Smooth muscle cell (in vitro differentiated cells): ENCODE results near the gene SLC16A5. TPM values are rescaled to one million over a fixed set of nuclear protein-coding genes. Genes with fewer than 3 reads are reported as not detected.
"Not testable (repeated sequence)": the region's sequence is repeated elsewhere in the genome, so short reads cannot be mapped to it uniquely, and the experiment has no call there.

Experiments
- DNase-seq: peaks from one replicate; lab custom pipeline; 2025; ENCODE audit not compliant: unreplicated experiment; lab: John Stamatoyannopoulos, UW
- H2AFZ ChIP-seq: fragments of 200-600 bp; sonication (generic); 2 replicates; pipeline ENCODE4 v1.6.0; 2016; ENCODE audit warnings: antibody characterized with exemption, low read depth, mild to moderate bottlenecking
- H3F3A ChIP-seq: fragments of 200-600 bp; sonication (generic); 2 replicates; pipeline ENCODE4 v1.6.0; 2017; ENCODE audit warnings: antibody characterized with exemption, low read depth
- H3K27ac ChIP-seq: fragments of 200-600 bp; sonication (generic); 2 replicates; pipeline ENCODE4 v1.5.1; 2016; ENCODE audit warnings: low read depth, mild to moderate bottlenecking
- H3K27me3 ChIP-seq: fragments of 200-600 bp; sonication (generic); 2 replicates; pipeline ENCODE4 v1.6.1; 2016; ENCODE audit warnings: low read depth, mild to moderate bottlenecking
- H3K36me3 ChIP-seq: fragments of 200-600 bp; sonication (generic); 2 replicates; pipeline ENCODE4 v1.5.1; 2016; ENCODE audit warnings: low read depth
- H3K4me1 ChIP-seq: fragments of 200-600 bp; sonication (generic); 2 replicates; pipeline ENCODE4 v1.5.1; 2016; ENCODE audit warnings: low read depth
- H3K4me2 ChIP-seq: fragments of 200-600 bp; sonication (generic); 2 replicates; pipeline ENCODE4 v1.6.0; 2016; ENCODE audit warnings: mild to moderate bottlenecking
- H3K4me3 ChIP-seq: fragments of 200-600 bp; sonication (generic); 2 replicates; pipeline ENCODE4 v1.5.1; 2016; ENCODE audit warnings: mild to moderate bottlenecking
- H3K79me2 ChIP-seq: fragments of 200-600 bp; sonication (generic); 2 replicates; pipeline ENCODE4 v1.6.0; 2016; ENCODE audit warnings: low read depth, mild to moderate bottlenecking
- H3K9ac ChIP-seq: fragments of 200-600 bp; sonication (generic); 2 replicates; pipeline ENCODE4 v1.6.0; 2016; ENCODE audit warnings: low read depth
- H3K9me3 ChIP-seq: fragments of 200-600 bp; sonication (generic); replicated peaks from 2 replicates; pipeline ENCODE4 v1.5.1; 2016; ENCODE audit warnings: low read depth
- H4K20me1 ChIP-seq: fragments of 200-600 bp; sonication (generic); 2 replicates; pipeline ENCODE4 v1.6.0; 2016; ENCODE audit warnings: low read depth
- CTCF ChIP-seq: fragments of 200-600 bp; sonication (generic); IDR thresholded peaks from 2 replicates; pipeline ENCODE4 v1.5.1; 2017; ENCODE audit warnings: borderline replicate concordance, mild to moderate bottlenecking, antibody characterized with exemption; ENCODE audit not compliant: insufficient read depth, poor library complexity, severe bottlenecking
- WGBS: methylation state at CpG from one replicate; pipeline ENCODE4 v1.1.7; 2016; ENCODE audit warnings: low lambda C conversion rate; 5-methylcytosine and 5-hydroxymethylcytosine counted together
- polyA plus RNA-seq: library from polyadenylated mRNA; unstranded; fragments of >200 nt; fragmentation: Nextera tagmentation; extraction: Ambion mirVana; gene quantifications from 2 replicates; pipeline ENCODE4 v1.2.1, GENCODE V29; 2016
- total RNA-seq: library from RNA; depleted of rRNA; stranded (reverse); fragments of >200 nt; gene quantifications from 2 replicates; pipeline ENCODE4 v1.2.3, GENCODE V29; 2014

Gene SLC16A5
- total and polyA plus RNA-seq, 2 experiments from 2014 or later, result 17.1 to 22.0 TPM

- H3K79me2 ChIP-seq, result peaks cover 6% of the 10 kb centered on the region
- H3K27me3 ChIP-seq, result no peaks in the 10 kb centered on the region
- WGBS, result 53% methylated on average over 7 of the region's 7 CpGs
- H3F3A ChIP-seq, result no peaks in the 10 kb centered on the region
- H3K4me2 ChIP-seq, result no peak overlapping the region
- DNase-seq, result no peak
- H3K4me1 ChIP-seq, result peaks cover 14% of the 10 kb centered on the region
- H3K9ac ChIP-seq, result no peak overlapping the region
- H3K27ac ChIP-seq, result no peak overlapping the region
- peaks cover 10% of the 10 kb centered on the region for H4K20me1 ChIP-seq
- peaks cover 12% of the 10 kb centered on the region for H3K36me3 ChIP-seq
- no peak for TF ChIP-seq CTCF
- H3K4me3 ChIP-seq, result no peak overlapping the region
- H2AFZ ChIP-seq, result no peak overlapping the region
- no peaks in the 10 kb centered on the region for H3K9me3 ChIP-seq
Observed at GRCh38 chr17:75044716-75045115, 43.0 kb upstream of the SLC16A5 start.

GRCh38 chr17:75045946-75046406 lies 41.8 kb upstream of the SLC16A5 start:
- not testable (repeated sequence) for H3F3A ChIP-seq, H3K9me3 ChIP-seq, H3K36me3 ChIP-seq, H3K27me3 ChIP-seq, DNase-seq
- Histone ChIP-seq H3K4me2 (peak overlapping the region; percentile 82), H3K27ac (peak overlapping the region; percentile 89), H3K4me1 (peaks cover 14% of the 10 kb centered on the region), H2AFZ (peak overlapping the region; percentile 81), H4K20me1 (peaks cover 10% of the 10 kb centered on the region), H3K4me3 (peak overlapping the region; percentile 90), H3K9ac (peak overlapping the region; percentile 86), H3K79me2 (peaks cover 19% of the 10 kb centered on the region)
- 2% methylated on average over 25 of the region's 25 CpGs for WGBS

GRCh38 chr17:75046407-75047289 lies 41.1 kb upstream of the SLC16A5 start, which contains the start of the genes ATP5PD and KCTD2:
TSS of gene ATP5PD (minus strand) at chr17:75046969. CDS start at chr17:75042650, 4,319 bp downstream.
TSS of gene KCTD2 (plus strand) at chr17:75047225. CDS start at chr17:75047251, 26 bp downstream.
- WGBS, result 2% methylated on average over 47 of the region's 72 CpGs
- H3F3A ChIP-seq, result no peaks in the 10 kb centered on the region
- peaks cover 6% of the 10 kb centered on the region for H3K36me3 ChIP-seq
- no peaks in the 10 kb centered on the region for H3K9me3 ChIP-seq
- peaks cover 22% of the 10 kb centered on the region for H3K79me2 ChIP-seq
- peaks cover 10% of the 10 kb centered on the region for H4K20me1 ChIP-seq
- DNase-seq, result peak; percentile 78
- TF ChIP-seq CTCF, result no peak
- peak within 1 kb of the TSS; percentile 86 for H3K9ac ChIP-seq
- H3K27me3 ChIP-seq, result no peaks in the 10 kb centered on the region
- peak within 1 kb of the TSS; percentile 89 for H3K27ac ChIP-seq
- H2AFZ ChIP-seq, result peak within 1 kb of the TSS; percentile 81
- peak within 1 kb of the TSS; percentile 98 for H3K4me2 ChIP-seq
- H3K4me3 ChIP-seq, result peak within 1 kb of the TSS; percentile 90
- peaks cover 14% of the 10 kb centered on the region for H3K4me1 ChIP-seq

- Histone ChIP-seq H3K4me3 (peak overlapping the region; percentile 90), H3F3A (no peaks in the 10 kb centered on the region), H3K9ac (peak overlapping the region; percentile 64), H3K79me2 (peaks cover 22% of the 10 kb centered on the region), H2AFZ (peak overlapping the region; percentile 79), H3K4me1 (peaks cover 14% of the 10 kb centered on the region), H3K27ac (no peak overlapping the region), H4K20me1 (peaks cover 10% of the 10 kb centered on the region), H3K9me3 (no peaks in the 10 kb centered on the region), H3K4me2 (peak overlapping the region; percentile 98), H3K27me3 (no peaks in the 10 kb centered on the region), H3K36me3 (no peaks in the 10 kb centered on the region)
- TF ChIP-seq CTCF, result no peak
- WGBS, result 2% methylated on average over 27 of the region's 38 CpGs
- peak; percentile 24 for DNase-seq
Observed at GRCh38 chr17:75047398-75048098, 40.2 kb upstream of the SLC16A5 start.
